ENCODE results near the gene MYH7.
"Not testable (repeated sequence)": the region's sequence is repeated elsewhere in the genome, so short reads cannot be mapped to it uniquely, and the experiment has no call there.

The MYH7 gene

GRCh38 chr14:23457587-23458445, 22.4 kb upstream of the MYH7 start:
- Histone ChIP-seq H3K4me3 (ENCODE audit: low read depth, low read length) (no peak overlapping the region), H3K9me3 (ENCODE audit: control insufficient read depth, insufficient read depth, low read depth, low read length) (no peaks in the 10 kb centered on the region), H3K27ac (ENCODE audit: extremely low read depth, low read depth, low read length) (no peak overlapping the region), H3K4me1 (ENCODE audit: control insufficient read depth, insufficient read depth, low read length) (no peaks in the 10 kb centered on the region), H3K36me3 (ENCODE audit: control insufficient read depth in 2 of 2, insufficient read depth in 1 of 2, low read length in 2 of 2) (no peaks in the 10 kb centered on the region)
- TF ChIP-seq ZNF19 (tag by site-specific recombination; IDR thresholded peaks at IDR 0.05; ENCODE audit: low read depth) (no peak), ZNF521 (tag by site-specific recombination; IDR thresholded peaks at IDR 0.05) (no peak), BCL11A (tag by site-specific recombination; IDR thresholded peaks at IDR 0.05; ENCODE audit: low read depth) (no peak), ZNF416 (tag by site-specific recombination; IDR thresholded peaks at IDR 0.05) (no peak), ZSCAN5A (tag by site-specific recombination; IDR thresholded peaks at IDR 0.05) (no peak), KLF16 (tag by site-specific recombination; IDR thresholded peaks at IDR 0.05) (no peak), ZNF561 (tag by site-specific recombination; IDR thresholded peaks at IDR 0.05; ENCODE audit: borderline replicate concordance) (no peak), ZNF768 (tag by site-specific recombination; IDR thresholded peaks at IDR 0.05) (no peak), ZNF239 (tag by site-specific recombination; IDR thresholded peaks at IDR 0.05) (no peak; the same call in 1 of the 2 replicates), ZNF148 (tag by site-specific recombination; IDR thresholded peaks at IDR 0.05; ENCODE audit: borderline replicate concordance) (no peak)
- POLR2A ChIA-PET, result no interaction called here
- CTCF ChIA-PET, result interaction anchor here (0.5 to 0.7 kb wide), 2 partner anchors 102 to 163 kb away, joined by 3 to 4 read pairs; no protein-coding TSS in a partner anchor

GRCh38 chr14:23456883-23457586, 21.6 kb upstream of the MYH7 start:
- CTCF ChIA-PET, result interaction anchor here (0.7 kb wide), 2 partner anchors 11 to 429 kb away, joined by 3 read pairs; no protein-coding TSS in a partner anchor
- POLR2A ChIA-PET; H3K4me1 ChIP-seq (ENCODE audit: control insufficient read depth, insufficient read depth, low read length); H3K9me3 ChIP-seq (ENCODE audit: control insufficient read depth, insufficient read depth, low read depth, low read length); H3K4me3 ChIP-seq (ENCODE audit: low read depth, low read length); H3K36me3 ChIP-seq (ENCODE audit: control insufficient read depth in 2 of 2, insufficient read depth in 1 of 2, low read length in 2 of 2); H3K27ac ChIP-seq (ENCODE audit: extremely low read depth, low read depth, low read length): not testable (repeated sequence)

- Histone ChIP-seq H3K27ac (ENCODE audit: extremely low read depth, low read depth, low read length) (no peak overlapping the region), H3K4me3 (ENCODE audit: low read depth, low read length) (no peak overlapping the region), H3K36me3 (ENCODE audit: control insufficient read depth in 2 of 2, insufficient read depth in 1 of 2, low read length in 2 of 2) (no peaks in the 10 kb centered on the region), H3K9me3 (ENCODE audit: control insufficient read depth, insufficient read depth, low read depth, low read length) (no peaks in the 10 kb centered on the region), H3K4me1 (ENCODE audit: control insufficient read depth, insufficient read depth, low read length) (no peaks in the 10 kb centered on the region)
- CTCF ChIA-PET, result interaction anchor here (0.6 kb wide), 2 partner anchors 279 to 396 kb away, joined by 3 to 4 read pairs; no protein-coding TSS in a partner anchor
- POLR2A ChIA-PET, result interaction anchor here (0.9 kb wide), 1 partner anchor 133 kb away, joined by 4 read pairs; the partner anchor contains the start of gene PABPN1
- no peak for TF ChIP-seq ZBTB48 (tag by site-specific recombination; IDR thresholded peaks at IDR 0.05)
- no peak for TF ChIP-seq ZNF114 (tag by site-specific recombination; IDR thresholded peaks at IDR 0.05)
- TF ChIP-seq ZNF521 (tag by site-specific recombination; IDR thresholded peaks at IDR 0.05), result no peak
- no peak for TF ChIP-seq ZNF701 (tag by site-specific recombination; IDR thresholded peaks at IDR 0.05)
- no peak for TF ChIP-seq ZNF112 (tag by site-specific recombination; IDR thresholded peaks at IDR 0.05)
- TF ChIP-seq ZNF366 (tag by site-specific recombination; conservative IDR thresholded peaks at IDR 0.05), result no peak
- TF ChIP-seq ATF2 (tag by site-specific recombination; IDR thresholded peaks at IDR 0.05; ENCODE audit: low read depth), result no peak
- no peak for TF ChIP-seq ZNF488 (tag by site-specific recombination; IDR thresholded peaks at IDR 0.05)
- no peak for TF ChIP-seq ZBTB11 (tag by site-specific recombination; conservative IDR thresholded peaks at IDR 0.05; ENCODE audit: low read depth)
Observed at GRCh38 chr14:23454445-23454856, 19.0 kb upstream of the MYH7 start.

All from HEK293 (cell line).